Liver (tissue), 9 donors: Measurements from ENCODE around the gene STX19. TPM values are rescaled to one million over a fixed set of nuclear protein-coding genes. Genes with fewer than 3 reads are reported as not detected.

Source experiments
- DNase-seq: peaks from one replicate; pipeline ENCODE4 v3.0.0-alpha.2; 2017; ENCODE audit warnings: low spot score
- H3K27ac ChIP-seq, 2 donors: one replicate each; pipeline ENCODE4 v1.7.0; 2013; ENCODE audit warnings: inconsistent platforms in 2 of 2, low read length in 2 of 2, control low read depth in 1 of 2, low read depth in 1 of 2, mild to moderate bottlenecking in 1 of 2
- H3K27me3 ChIP-seq, 4 donors: one replicate each; pipeline versions ENCODE4 v1.6.1 to v1.7.0; 2013; ENCODE audit warnings: low read length in 3 of 4, inconsistent platforms in 1 of 4, mild to moderate bottlenecking in 1 of 4, moderate library complexity in 1 of 4; ENCODE audit not compliant: control insufficient read depth in 4 of 4, insufficient read depth in 4 of 4
- H3K36me3 ChIP-seq, 4 donors: one replicate each; pipeline versions ENCODE4 v1.6.1 to v1.7.0; 2013; ENCODE audit warnings: low read length in 3 of 4, mild to moderate bottlenecking in 3 of 4, low read depth in 1 of 4, moderate library complexity in 1 of 4; ENCODE audit not compliant: control insufficient read depth in 4 of 4, insufficient read depth in 3 of 4
- H3K4me1 ChIP-seq, 4 donors: one replicate each; pipeline versions ENCODE4 v1.6.1 to v1.7.0; 2013; ENCODE audit warnings: low read length in 3 of 4, mild to moderate bottlenecking in 3 of 4, moderate library complexity in 1 of 4; ENCODE audit not compliant: control insufficient read depth in 4 of 4, insufficient read depth in 4 of 4
- H3K4me3 ChIP-seq, 3 donors: one replicate each; pipeline versions ENCODE4 v1.6.1 to v1.7.0; 2013; ENCODE audit warnings: low read length in 3 of 3, control low read depth in 1 of 3, low read depth in 1 of 3, mild to moderate bottlenecking in 1 of 3
- H3K9ac ChIP-seq, 2 donors: one replicate each; pipeline ENCODE4 v1.7.0; 2013; ENCODE audit warnings: low read length in 2 of 2, mild to moderate bottlenecking in 2 of 2, moderate library complexity in 2 of 2, control low read depth in 1 of 2, low read depth in 1 of 2
- H3K9me3 ChIP-seq, 4 donors: one replicate each; pipeline versions ENCODE4 v1.6.1 to v1.7.0; 2013; ENCODE audit warnings: low read length in 3 of 4; ENCODE audit not compliant: control insufficient read depth in 4 of 4
- CTCF ChIP-seq: fragments of 150-350 bp; IDR thresholded peaks from 2 replicates; pipeline ENCODE4 v1.5.1; 2017; ENCODE audit warnings: improper control_type of control experiment, low read depth, low read length; ENCODE audit not compliant: missing input control
- EGR1 ChIP-seq, 2 donors: IDR thresholded peaks; 2 replicates each; pipeline ENCODE4 v1.6.1; 2016 to 2018; ENCODE audit warnings: antibody characterized with exemption in 2 of 2, low read depth in 2 of 2
- FOXA1 ChIP-seq: IDR thresholded peaks from 2 replicates; pipeline ENCODE4 v1.6.1; 2016; ENCODE audit warnings: antibody characterized with exemption
- FOXA2 ChIP-seq: IDR thresholded peaks from 2 replicates; pipeline ENCODE4 v1.6.1; 2016; ENCODE audit warnings: antibody characterized with exemption
- GABPA ChIP-seq, 2 donors: IDR thresholded peaks in 1 of 2; conservative IDR thresholded peaks in 1 of 2; 2 replicates each; pipeline ENCODE4 v1.6.1; 2016; ENCODE audit warnings: antibody characterized with exemption in 2 of 2, mild to moderate bottlenecking in 1 of 2, moderate library complexity in 1 of 2
- HNF4A ChIP-seq, 2 donors: conservative IDR thresholded peaks; 2 replicates each; pipeline ENCODE4 v1.6.1; 2016; ENCODE audit warnings: antibody characterized with exemption in 2 of 2, mild to moderate bottlenecking in 2 of 2
- HNF4G ChIP-seq: IDR thresholded peaks from 2 replicates; pipeline ENCODE4 v1.6.1; 2016; ENCODE audit warnings: antibody characterized with exemption
- JUND ChIP-seq, 2 donors: IDR thresholded peaks; 2 replicates each; pipeline ENCODE4 v1.6.1; 2016; ENCODE audit warnings: antibody characterized with exemption in 2 of 2
- NR2F2 ChIP-seq: IDR thresholded peaks from 2 replicates; pipeline ENCODE4 v1.6.1; 2016; ENCODE audit warnings: antibody characterized with exemption
- RAD21 ChIP-seq, 2 donors: IDR thresholded peaks; 2 replicates each; pipeline ENCODE4 v1.6.1; 2016; ENCODE audit warnings: antibody characterized with exemption in 2 of 2, mild to moderate bottlenecking in 2 of 2
- REST ChIP-seq: IDR thresholded peaks from 2 replicates; pipeline ENCODE4 v1.6.1; 2016; ENCODE audit warnings: antibody characterized with exemption, mild to moderate bottlenecking
- RXRA ChIP-seq, 2 donors: IDR thresholded peaks; 2 replicates each; pipeline ENCODE4 v1.6.1; 2017 to 2018; ENCODE audit warnings: antibody characterized with exemption in 2 of 2, mild to moderate bottlenecking in 1 of 2
- SP1 ChIP-seq: IDR thresholded peaks from 2 replicates; pipeline ENCODE4 v1.6.1; 2018; ENCODE audit warnings: antibody characterized with exemption, mild to moderate bottlenecking
- TAF1 ChIP-seq: conservative IDR thresholded peaks from 2 replicates; pipeline ENCODE4 v1.6.1; 2016; ENCODE audit warnings: antibody characterized with exemption, mild to moderate bottlenecking
- YY1 ChIP-seq: IDR thresholded peaks from 2 replicates; pipeline ENCODE4 v1.6.1; 2016; ENCODE audit warnings: antibody characterized with exemption, mild to moderate bottlenecking
- WGBS: extraction: QIAGEN DNeasy Blood & Tissue Kit; methylation state at CpG from one replicate; pipeline ENCODE4 v1.1.7; 2013; 5-methylcytosine and 5-hydroxymethylcytosine counted together
- polyA plus RNA-seq, 2 donors: library from polyadenylated mRNA; stranded (reverse) in 1 of 2; unstranded in 1 of 2; fragments of 200-250 nt in 1 of 2; fragments of >200 nt in 1 of 2; fragmentation: Nextera tagmentation in 1 of 2; extraction: Ambion mirVana in 1 of 2; gene quantifications; one replicate each; pipeline versions ENCODE4 v1.2.1 to v1.2.3, GENCODE V29; 2013 to 2015
- total RNA-seq, 2 donors: library from RNA; depleted of rRNA; stranded (reverse); fragments of >200 nt; gene quantifications; one replicate each; pipeline ENCODE4 v1.2.3, GENCODE V29; 2014
- TF ChIP-seq, protein P1 (sequence below): IDR thresholded peaks from 2 replicates; pipeline ENCODE4 v1.6.1; 2016; ENCODE audit warnings: antibody characterized with exemption
- TF ChIP-seq, protein P2 (sequence below): IDR thresholded peaks from 2 replicates; pipeline ENCODE4 v1.6.1; 2016; ENCODE audit warnings: antibody characterized with exemption
- TF ChIP-seq, protein P3 (sequence below): IDR thresholded peaks from 2 replicates; pipeline ENCODE4 v1.6.1; 2016; ENCODE audit warnings: antibody characterized with exemption
- donor health status: healthy.
- donor health status: healthy.
- donor health status: healthy.
- donor health status: healthy.
- donor health status: healthy.

STX19 gene
- total and polyA plus RNA-seq, 4 donors, result 0.18 TPM; not detected in 3

DNA sequence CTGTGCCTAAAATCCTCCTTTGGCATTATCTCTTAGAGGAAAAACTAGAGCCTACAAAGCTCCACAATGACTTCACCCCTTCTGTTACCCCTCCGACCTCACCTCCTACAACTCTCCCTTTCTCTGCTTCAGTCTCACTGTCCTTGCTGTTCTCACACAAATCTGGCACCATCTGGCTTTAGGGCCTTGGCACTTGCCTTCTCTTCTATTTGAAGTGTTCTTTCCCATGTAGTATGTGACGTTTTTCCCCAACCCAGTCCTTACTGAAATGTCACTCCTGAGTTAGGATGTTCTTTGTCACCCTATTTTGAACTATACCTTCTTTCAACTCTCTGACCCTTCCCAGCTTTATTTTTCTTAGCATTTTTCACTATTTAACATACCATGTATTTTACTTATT lies 8.7 kb downstream of the STX19 start (continued):
- TF ChIP-seq, protein P1, sequence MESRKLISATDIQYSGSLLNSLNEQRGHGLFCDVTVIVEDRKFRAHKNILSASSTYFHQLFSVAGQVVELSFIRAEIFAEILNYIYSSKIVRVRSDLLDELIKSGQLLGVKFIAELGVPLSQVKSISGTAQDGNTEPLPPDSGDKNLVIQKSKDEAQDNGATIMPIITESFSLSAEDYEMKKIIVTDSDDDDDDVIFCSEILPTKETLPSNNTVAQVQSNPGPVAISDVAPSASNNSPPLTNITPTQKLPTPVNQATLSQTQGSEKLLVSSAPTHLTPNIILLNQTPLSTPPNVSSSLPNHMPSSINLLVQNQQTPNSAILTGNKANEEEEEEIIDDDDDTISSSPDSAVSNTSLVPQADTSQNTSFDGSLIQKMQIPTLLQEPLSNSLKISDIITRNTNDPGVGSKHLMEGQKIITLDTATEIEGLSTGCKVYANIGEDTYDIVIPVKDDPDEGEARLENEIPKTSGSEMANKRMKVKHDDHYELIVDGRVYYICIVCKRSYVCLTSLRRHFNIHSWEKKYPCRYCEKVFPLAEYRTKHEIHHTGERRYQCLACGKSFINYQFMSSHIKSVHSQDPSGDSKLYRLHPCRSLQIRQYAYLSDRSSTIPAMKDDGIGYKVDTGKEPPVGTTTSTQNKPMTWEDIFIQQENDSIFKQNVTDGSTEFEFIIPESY, result no peak
- TF ChIP-seq JUND (IDR thresholded peaks at IDR 0.05) (no peak), RAD21 (IDR thresholded peaks at IDR 0.05) (no peak), TAF1 (no peak), FOXA1 (no peak)
- TF ChIP-seq, protein P2, sequence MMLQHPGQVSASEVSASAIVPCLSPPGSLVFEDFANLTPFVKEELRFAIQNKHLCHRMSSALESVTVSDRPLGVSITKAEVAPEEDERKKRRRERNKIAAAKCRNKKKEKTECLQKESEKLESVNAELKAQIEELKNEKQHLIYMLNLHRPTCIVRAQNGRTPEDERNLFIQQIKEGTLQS, result no peak
- TF ChIP-seq, protein P3, sequence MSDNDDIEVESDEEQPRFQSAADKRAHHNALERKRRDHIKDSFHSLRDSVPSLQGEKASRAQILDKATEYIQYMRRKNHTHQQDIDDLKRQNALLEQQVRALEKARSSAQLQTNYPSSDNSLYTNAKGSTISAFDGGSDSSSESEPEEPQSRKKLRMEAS, result no peak

DNA sequence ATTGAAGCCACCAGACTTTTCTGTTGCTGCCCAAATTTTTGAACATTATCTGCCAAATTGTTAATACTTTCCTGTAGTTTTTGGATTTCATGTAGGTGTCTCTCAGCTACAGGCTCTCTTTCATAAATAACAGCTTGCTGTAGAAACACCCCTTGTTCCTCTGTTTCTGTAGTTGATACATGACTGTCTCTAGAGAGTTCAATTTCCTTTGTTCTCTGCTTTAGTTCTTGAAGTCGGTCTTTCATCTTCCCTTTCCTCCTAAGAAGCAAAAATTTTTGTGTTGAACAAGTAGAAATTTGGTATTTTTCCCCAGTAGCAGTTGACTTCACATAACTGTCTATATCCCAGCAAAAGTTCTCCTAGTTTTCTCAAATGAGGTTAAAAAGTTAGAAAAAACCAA lies 13.4 kb downstream of the STX19 start:
- TF ChIP-seq HNF4G (no peak), FOXA1 (no peak), CTCF (no peak), REST (no peak), JUND (IDR thresholded peaks at IDR 0.05) (no peak), GABPA (IDR thresholded peaks at IDR 0.05 in 1 of 2, conservative IDR thresholded peaks at IDR 0.05 in 1 of 2) (no peak), SP1 (no peak), RXRA (IDR thresholded peaks at IDR 0.05) (no peak), TAF1 (no peak), FOXA2 (no peak), NR2F2 (no peak), EGR1 (IDR thresholded peaks at IDR 0.05; ENCODE audit: low read depth in 2 of 2) (no peak), YY1 (no peak), HNF4A (conservative IDR thresholded peaks at IDR 0.05) (no peak)
- TF ChIP-seq, protein P1, result no peak
- TF ChIP-seq, protein P3, result no peak
- TF ChIP-seq, protein P2, result no peak
- H3K9ac ChIP-seq, result no peak overlapping the region
- 88% methylated on average over 1 of the region's 1 CpG for WGBS

More for the DNA sequence above, 13.4 kb downstream of the STX19 start:
- Histone ChIP-seq H3K27me3 (no peaks in the 10 kb centered on the region), H3K4me1 (no peaks in the 10 kb centered on the region), H3K27ac (no peak overlapping the region), H3K4me3 (no peak overlapping the region), H3K36me3 (no peaks in the 10 kb centered on the region), H3K9me3 (no peaks in the 10 kb centered on the region)
- DNase-seq, result no peak
